K562 (cell line): ENCODE results near the gene GASK1A. TPM values are rescaled to one million over a fixed set of nuclear protein-coding genes. Genes with fewer than 3 reads are reported as not detected.

Source experiments
- ATAC-seq: fragments of 200-7000 bp; cut with Tn5 transposase; 3 replicates; pipeline ENCODE4 v1.9.1; 2020; ENCODE audit warnings: moderate library complexity
- BruUV-seq: library from RNA; stranded (reverse); fragments of 400-500 nt; replicated peaks from 2 replicates; lab custom pipeline; 2021; lab: Mats Ljungman, UMichigan
- CTCF ChIA-PET: fragments of 300-600 bp; formaldehyde crosslinking; extraction: SDS; loops from one replicate; lab custom pipeline; 2021; ENCODE audit warnings: low intra/inter-chr PET ratio; lab: Yijun Ruan, JAX
- POLR2A ChIA-PET: fragments of 300-600, 350-650 bp; sonication (Branson Sonifier 250); formaldehyde crosslinking; extraction: SDS; loops from one replicate; lab custom pipeline; 2021; ENCODE audit warnings: antibody characterized with exemption, inconsistent platforms; lab: Yijun Ruan, JAX
- DNase-seq, 4 experiments: peaks; one replicate each; pipeline versions ENCODE4 v3.0.0 to v3.0.0-alpha.2; 2011 to 2018; ENCODE audit warnings: low spot score in 3 of 4, mixed read lengths in 3 of 4; ENCODE audit errors: extremely low read depth in 1 of 4
- FAIRE-seq: peaks from 2 replicates; lab custom pipeline; 2011; peaks lifted over from hg19 to GRCh38; lab: Jason Lieb, UNC
- H2AFZ ChIP-seq: 2 replicates; pipeline ENCODE4 v1.6.0; 2011; ENCODE audit warnings: low read depth, low read length, control low read depth, inconsistent platforms
- H3K27ac ChIP-seq: fragments of 200-600 bp; 3 replicates; pipeline ENCODE4 v1.8.0; 2011; ENCODE audit warnings: low read depth, mild to moderate bottlenecking, control low read depth, inconsistent platforms, low read length, moderate library complexity, mixed read lengths; ENCODE audit errors: extremely low read depth
- H3K27me3 ChIP-seq, 2 experiments: fragments of 300-600 bp in 1 of 2; 2 replicates in 1 of 2; 3 replicates in 1 of 2; pipeline versions ENCODE4 v1.6.0 to v1.8.0; 2011; ENCODE audit warnings: inconsistent platforms in 2 of 2, low read length in 2 of 2, mild to moderate bottlenecking in 1 of 2, mixed read lengths in 1 of 2, moderate library complexity in 1 of 2; ENCODE audit not compliant: control insufficient read depth in 2 of 2, insufficient read depth in 2 of 2
- H3K36me3 ChIP-seq: fragments of 300-600 bp; 3 replicates; pipeline ENCODE4 v1.8.0; 2011; ENCODE audit warnings: mild to moderate bottlenecking, low read length, inconsistent platforms; ENCODE audit not compliant: control insufficient read depth, insufficient read depth
- H3K4me1 ChIP-seq, 2 experiments: fragments of 200-600 bp in 1 of 2; replicated peaks in 1 of 2; 2 replicates in 1 of 2; 3 replicates in 1 of 2; pipeline versions ENCODE4 v1.5.1 to v1.8.0; 2011; ENCODE audit warnings: inconsistent platforms in 2 of 2, low read length in 2 of 2, mild to moderate bottlenecking in 1 of 2, mixed read lengths in 1 of 2, moderate library complexity in 1 of 2; ENCODE audit not compliant: control insufficient read depth in 2 of 2, insufficient read depth in 2 of 2
- H3K4me2 ChIP-seq: 2 replicates; pipeline ENCODE4 v1.6.1; 2011; ENCODE audit warnings: low read length, control low read depth, inconsistent platforms, mixed read lengths; ENCODE audit not compliant: insufficient read depth
- H3K4me3 ChIP-seq: fragments of 200-600 bp; sonication (generic), shearing (Covaris generic); 2 replicates; pipeline ENCODE4 v1.5.1; 2016; ENCODE audit warnings: control low read depth, inconsistent platforms
- H3K79me2 ChIP-seq: fragments of 200-600 bp; 3 replicates; pipeline ENCODE4 v1.8.0; 2011; ENCODE audit warnings: low read length, inconsistent platforms; ENCODE audit not compliant: control insufficient read depth, insufficient read depth
- H3K9ac ChIP-seq, 2 experiments: 2 replicates each; pipeline versions ENCODE4 v1.6.0 to v1.6.1; 2011; ENCODE audit warnings: low read depth in 2 of 2, low read length in 2 of 2, control low read depth in 1 of 2, inconsistent platforms in 1 of 2, mild to moderate bottlenecking in 1 of 2, mixed read lengths in 1 of 2; ENCODE audit not compliant: insufficient read depth in 1 of 2
- H3K9me1 ChIP-seq: one replicate; pipeline ENCODE4 v1.6.0; 2011; ENCODE audit warnings: inconsistent platforms, mild to moderate bottlenecking, low read length, moderate library complexity; ENCODE audit not compliant: control insufficient read depth, insufficient read depth
- H3K9me3 ChIP-seq: replicated peaks from 2 replicates; pipeline ENCODE4 v1.5.1; 2011; ENCODE audit warnings: low read depth, low read length, inconsistent platforms; ENCODE audit not compliant: control insufficient read depth, insufficient read depth
- H4K20me1 ChIP-seq: replicated peaks from 2 replicates; pipeline ENCODE4 v1.6.1; 2011; ENCODE audit warnings: low read length, inconsistent platforms, mixed read lengths; ENCODE audit not compliant: control insufficient read depth, insufficient read depth
- E2F1 ChIP-seq: sonication (generic); formaldehyde crosslinking; IDR thresholded peaks from 2 replicates; pipeline ENCODE4 v1.8.1; 2023; ENCODE audit warnings: mild to moderate bottlenecking, missing genetic modification reagents, moderate library complexity
- EHMT2 ChIP-seq: fragments of 450-650 bp; IDR thresholded peaks from 2 replicates; pipeline ENCODE4 v1.6.1; 2018; ENCODE audit warnings: antibody characterized with exemption
- FOS ChIP-seq: IDR thresholded peaks from 3 replicates; pipeline ENCODE4 v1.6.1; 2011; ENCODE audit not compliant: insufficient read length; ENCODE audit errors: extremely low read depth
- GABPB1 ChIP-seq: sonication (generic); formaldehyde crosslinking; IDR thresholded peaks from 2 replicates; pipeline ENCODE4 v1.8.0; 2022; ENCODE audit warnings: mild to moderate bottlenecking, missing genetic modification reagents
- GTF2B ChIP-seq: IDR thresholded peaks from 2 replicates; pipeline ENCODE4 v1.6.1; 2011; ENCODE audit not compliant: insufficient read length; ENCODE audit errors: extremely low read depth
- OTX1 ChIP-seq: fragments of 450-650 bp; formaldehyde crosslinking; IDR thresholded peaks from 2 replicates; pipeline ENCODE4 v1.4.0; 2022; ENCODE audit warnings: mild to moderate bottlenecking
- PHF8 ChIP-seq: fragments of 200-600 bp; sonication (generic); IDR thresholded peaks from 2 replicates; pipeline ENCODE4 v1.6.1; 2012; ENCODE audit warnings: mixed run types, mild to moderate bottlenecking, inconsistent platforms, low read length, moderate library complexity, borderline replicate concordance
- TEAD4 ChIP-seq, 2 experiments: sonication (generic) in 1 of 2; formaldehyde crosslinking in 1 of 2; IDR thresholded peaks; 2 replicates each; pipeline versions ENCODE4 v1.6.1 to v1.8.0; 2012 to 2022; ENCODE audit warnings: borderline replicate concordance in 1 of 2, inconsistent platforms in 1 of 2, low read length in 1 of 2, mild to moderate bottlenecking in 1 of 2, missing genetic modification reagents in 1 of 2
- ZFPM2 ChIP-seq: fragments of 250-450 bp; sonication (Bioruptor Pico); IDR thresholded peaks from 2 replicates; pipeline ENCODE4 v1.5.1; 2022; ENCODE audit warnings: mild to moderate bottlenecking
- ZNF551 ChIP-seq: fragments of 250-450 bp; sonication (Bioruptor Pico); IDR thresholded peaks from 2 replicates; pipeline ENCODE4 v1.5.0; 2021; ENCODE audit warnings: mild to moderate bottlenecking, moderate library complexity
- ZNF561 ChIP-seq: fragments of 450-650 bp; formaldehyde crosslinking; conservative IDR thresholded peaks from 2 replicates; pipeline ENCODE4 v1.4.0; 2020; ENCODE audit warnings: mild to moderate bottlenecking, moderate library complexity
- WGBS: fragments of 100-300 bp; shearing (Covaris generic); methylation state at CpG from one replicate; pipeline ENCODE4 v1.1.6; 2016; ENCODE audit warnings: low coverage, mixed read lengths; ENCODE audit not compliant: insufficient coverage; ENCODE audit errors: missing lambda C conversion rate; 5-methylcytosine and 5-hydroxymethylcytosine counted together
- in situ Hi-C: fragments of 300-500 bp; cut with MboI; formaldehyde crosslinking; loops from 4 replicates; pipeline ENCODE4 v1.15.0; 2018; ENCODE audit warnings: inconsistent platforms, mixed read lengths
- intact Hi-C: fragments of 100-400 bp; cut with micrococcal nuclease; formaldehyde crosslinking; loops from 2 replicates; pipeline ENCODE4 v1.14.2; 2022
- polyA plus RNA-seq, 8 experiments: library from polyadenylated mRNA; depleted of rRNA in 4 of 8; stranded (reverse) in 5 of 8; unstranded in 3 of 8; fragments of >200 nt; fragmentation: Nextera tagmentation in 2 of 8; fragmentation: Illumina TruSeq in 1 of 8; extraction: Ambion mirVana in 2 of 8; extraction: Trizol in 1 of 8; gene quantifications; 2 replicates each; pipeline versions ENCODE4 v1.2.1 to v1.2.3, GENCODE V29; 2011 to 2014; ENCODE audit warnings: inconsistent platforms in 1 of 8, missing spikeins in 1 of 8
- total RNA-seq, 7 experiments: library from RNA; depleted of rRNA in 6 of 7; stranded (reverse); fragments of >200 nt in 6 of 7; fragmentation: Illumina TruSeq in 2 of 7; extraction: Trizol in 2 of 7; gene quantifications; 2 replicates each; pipeline versions ENCODE4 v1.2.1 to v1.2.3, GENCODE V29; 2011 to 2021; ENCODE audit warnings: low replicate concordance in 1 of 7
- TF ChIP-seq, protein P1 (sequence below): fragments of 450-650 bp; formaldehyde crosslinking; IDR thresholded peaks from 2 replicates; pipeline ENCODE4 v1.4.0; 2022; ENCODE audit warnings: mild to moderate bottlenecking, moderate library complexity

Gene GASK1A
- total and polyA plus RNA-seq, 9 of the 15 experiments (the other 6 are each of a cell fraction or from before 2014, with no cell fraction given), result 0.04 to 0.11 (median 0.05) TPM; not detected in 5

- no peaks in the 10 kb centered on the region for H3K9me3 ChIP-seq
Observed at GRCh38 chr3:42942693-42943092, 36.4 kb upstream of the GASK1A start.

More at GRCh38 chr3:42942693-42943092, 36.4 kb upstream of the GASK1A start:
- WGBS, result 0% methylated on average over 1 of the region's 1 CpG
- H3K79me2 ChIP-seq, result no peaks in the 10 kb centered on the region
- no peak overlapping the region for H3K9ac ChIP-seq
- ATAC-seq, result no peak
- H3K27ac ChIP-seq, result no peak overlapping the region
- DNase-seq, result no peak
- H2AFZ ChIP-seq, result no peak overlapping the region
- no peaks in the 10 kb centered on the region for H3K4me1 ChIP-seq
- H3K4me2 ChIP-seq, result no peak overlapping the region
- ChIA-PET CTCF (interaction anchor here (0.6 kb wide), 1 partner anchor 213 kb away, joined by 3 read pairs; no protein-coding TSS in a partner anchor), POLR2A (interaction anchor here (0.7 kb wide), 1 partner anchor 257 kb away, joined by 3 read pairs; the partner anchor contains the start of gene KLHL40)
- FAIRE-seq, result no peak
- H4K20me1 ChIP-seq, result no peaks in the 10 kb centered on the region
- H3K27me3 ChIP-seq, result peaks cover 0 to 8% of the 10 kb centered on the region in 2 experiments; a peak in 3 of 5 replicates
- TF ChIP-seq ZNF551 (no peak), GTF2B (no peak), E2F1 (CRISPR knock-in tag) (no peak), PHF8 (no peak), GABPB1 (CRISPR knock-in tag) (no peak), ZNF561 (CRISPR knock-in tag) (no peak), EHMT2 (no peak), OTX1 (CRISPR knock-in tag) (no peak), ZFPM2 (CRISPR knock-in tag) (no peak), FOS (no peak), TEAD4 (IDR thresholded peaks at IDR 0.05; ENCODE audit: low read length) (no peak), TEAD4 (CRISPR knock-in tag; IDR thresholded peaks at IDR 0.05; ENCODE audit: borderline replicate concordance) (no peak)
- TF ChIP-seq, protein P1, sequence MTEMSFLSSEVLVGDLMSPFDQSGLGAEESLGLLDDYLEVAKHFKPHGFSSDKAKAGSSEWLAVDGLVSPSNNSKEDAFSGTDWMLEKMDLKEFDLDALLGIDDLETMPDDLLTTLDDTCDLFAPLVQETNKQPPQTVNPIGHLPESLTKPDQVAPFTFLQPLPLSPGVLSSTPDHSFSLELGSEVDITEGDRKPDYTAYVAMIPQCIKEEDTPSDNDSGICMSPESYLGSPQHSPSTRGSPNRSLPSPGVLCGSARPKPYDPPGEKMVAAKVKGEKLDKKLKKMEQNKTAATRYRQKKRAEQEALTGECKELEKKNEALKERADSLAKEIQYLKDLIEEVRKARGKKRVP (CRISPR knock-in tag), result no peak
- intact Hi-C loops (no loop called here), in situ Hi-C loops (no loop called here)
- H3K4me3 ChIP-seq, result no peak overlapping the region
- BruUV-seq, result no TSS peak
- no peaks in the 10 kb centered on the region for H3K9me1 ChIP-seq
- H3K36me3 ChIP-seq, result no peaks in the 10 kb centered on the region
